Neural cell (in vitro differentiated cells): Measurements from ENCODE around the gene IL17RC. TPM values are rescaled to one million over a fixed set of nuclear protein-coding genes. Genes with fewer than 3 reads are reported as not detected.

ENCODE experiments used
- H2AFZ ChIP-seq: fragments of 200-600, 300-800 bp; sonication (generic), shearing (Covaris generic); 2 replicates; pipeline ENCODE4 v1.6.0; 2014; ENCODE audit warnings: low read depth, mild to moderate bottlenecking, antibody characterized with exemption, low read length, moderate library complexity
- H3F3A ChIP-seq: fragments of 200-600 bp; shearing (Covaris generic); 2 replicates; pipeline ENCODE4 v1.6.1; 2016; ENCODE audit warnings: mild to moderate bottlenecking, moderate library complexity, mixed read lengths, antibody characterized with exemption, low read length; ENCODE audit not compliant: insufficient read depth, poor library complexity, severe bottlenecking
- H3K27ac ChIP-seq: fragments of 200-600, 300-800 bp; sonication (generic), shearing (Covaris generic); 2 replicates; pipeline ENCODE4 v1.5.1; 2014; ENCODE audit warnings: mild to moderate bottlenecking, low read length, moderate library complexity
- H3K27me3 ChIP-seq: fragments of 300-800, 200-600 bp; sonication (generic), shearing (Covaris generic); 2 replicates; pipeline ENCODE4 v1.6.0; 2014; ENCODE audit warnings: mild to moderate bottlenecking, low read depth, low read length, moderate library complexity; ENCODE audit not compliant: insufficient read depth
- H3K36me3 ChIP-seq: fragments of 300-800, 200-600 bp; sonication (generic), shearing (Covaris generic); 2 replicates; pipeline ENCODE4 v1.5.1; 2014; ENCODE audit warnings: mild to moderate bottlenecking, antibody characterized with exemption, low read length, moderate library complexity; ENCODE audit not compliant: insufficient read depth
- H3K4me2 ChIP-seq: fragments of 300-800, 200-600 bp; sonication (generic), shearing (Covaris generic); 2 replicates; pipeline ENCODE4 v1.6.0; 2014; ENCODE audit warnings: mild to moderate bottlenecking, low read length
- H3K4me3 ChIP-seq: fragments of 300-800, 200-600 bp; sonication (generic), shearing (Covaris generic); 2 replicates; pipeline ENCODE4 v1.5.1; 2014; ENCODE audit warnings: mild to moderate bottlenecking, low read length, moderate library complexity
- H3K79me2 ChIP-seq: fragments of 200-600 bp; shearing (Covaris generic); replicated peaks from 2 replicates; pipeline ENCODE4 v1.6.0; 2014; ENCODE audit warnings: mild to moderate bottlenecking, low read length, moderate library complexity; ENCODE audit not compliant: insufficient read depth
- H3K9ac ChIP-seq: fragments of 300-800, 200-600 bp; sonication (generic), shearing (Covaris generic); 2 replicates; pipeline ENCODE4 v1.6.1; 2016; ENCODE audit warnings: mild to moderate bottlenecking, low read length, mixed read lengths
- H3K9me2 ChIP-seq: fragments of 200-600 bp; shearing (Covaris generic); 2 replicates; pipeline ENCODE4 v1.6.1; 2016; ENCODE audit warnings: mild to moderate bottlenecking, low read length, mixed read lengths; ENCODE audit not compliant: insufficient read depth
- H3K9me3 ChIP-seq: fragments of 200-600, 300-800 bp; sonication (generic), shearing (Covaris generic); 2 replicates; pipeline ENCODE4 v1.6.1; 2016; ENCODE audit warnings: mild to moderate bottlenecking, mixed run types, low read length, moderate library complexity, mixed read lengths
- H4K20me1 ChIP-seq: fragments of 200-600 bp; shearing (Covaris generic); 2 replicates; pipeline ENCODE4 v1.6.1; 2016; ENCODE audit warnings: mild to moderate bottlenecking, mixed run types; ENCODE audit not compliant: insufficient read depth
- EP300 ChIP-seq: fragments of 450-650 bp; conservative IDR thresholded peaks from 2 replicates; pipeline ENCODE4 v1.6.1; 2014; ENCODE audit warnings: antibody characterized with exemption, mild to moderate bottlenecking, moderate library complexity; ENCODE audit not compliant: poor library complexity, severe bottlenecking
- EZH2 ChIP-seq: fragments of 200-600, 300-800 bp; shearing (Covaris generic), sonication (generic); IDR thresholded peaks from 2 replicates; pipeline ENCODE4 v1.6.1; 2014; ENCODE audit warnings: antibody characterized with exemption, low read length, borderline replicate concordance, mild to moderate bottlenecking; ENCODE audit not compliant: insufficient read depth, poor library complexity, severe bottlenecking
- MXI1 ChIP-seq: fragments of 450-650 bp; conservative IDR thresholded peaks from 2 replicates; pipeline ENCODE4 v1.6.1; 2014; ENCODE audit warnings: antibody characterized with exemption, mild to moderate bottlenecking; ENCODE audit not compliant: poor library complexity, severe bottlenecking
- POLR2AphosphoS5 ChIP-seq: IDR thresholded peaks from 2 replicates; pipeline ENCODE4 v1.6.1; 2012
- RAD21 ChIP-seq: fragments of 450-650 bp; conservative IDR thresholded peaks from 2 replicates; pipeline ENCODE4 v1.6.1; 2014; ENCODE audit warnings: antibody characterized with exemption, mild to moderate bottlenecking, moderate library complexity
- REST ChIP-seq: IDR thresholded peaks from 2 replicates; pipeline ENCODE4 v1.6.1; 2012; ENCODE audit warnings: borderline replicate concordance
- SMC3 ChIP-seq: fragments of 450-650 bp; conservative IDR thresholded peaks from 2 replicates; pipeline ENCODE4 v1.6.1; 2014; ENCODE audit warnings: antibody characterized with exemption, mild to moderate bottlenecking, moderate library complexity; ENCODE audit not compliant: poor library complexity
- TAF1 ChIP-seq: IDR thresholded peaks from 2 replicates; pipeline ENCODE4 v1.6.1; 2012; ENCODE audit warnings: low read depth
- polyA plus RNA-seq: library from polyadenylated mRNA; depleted of rRNA; stranded (reverse); fragments of >200 nt; gene quantifications from 2 replicates; pipeline ENCODE4 v1.2.3, GENCODE V29; 2014
- TF ChIP-seq, protein P1 (sequence below): fragments of 450-650 bp; IDR thresholded peaks from 2 replicates; pipeline ENCODE4 v1.5.1; 2014; ENCODE audit warnings: antibody characterized with exemption, mild to moderate bottlenecking, moderate library complexity; ENCODE audit not compliant: poor library complexity, severe bottlenecking

The IL17RC gene
- polyA plus RNA-seq, 1 donor from 2014 or later, result not detected

DNA sequence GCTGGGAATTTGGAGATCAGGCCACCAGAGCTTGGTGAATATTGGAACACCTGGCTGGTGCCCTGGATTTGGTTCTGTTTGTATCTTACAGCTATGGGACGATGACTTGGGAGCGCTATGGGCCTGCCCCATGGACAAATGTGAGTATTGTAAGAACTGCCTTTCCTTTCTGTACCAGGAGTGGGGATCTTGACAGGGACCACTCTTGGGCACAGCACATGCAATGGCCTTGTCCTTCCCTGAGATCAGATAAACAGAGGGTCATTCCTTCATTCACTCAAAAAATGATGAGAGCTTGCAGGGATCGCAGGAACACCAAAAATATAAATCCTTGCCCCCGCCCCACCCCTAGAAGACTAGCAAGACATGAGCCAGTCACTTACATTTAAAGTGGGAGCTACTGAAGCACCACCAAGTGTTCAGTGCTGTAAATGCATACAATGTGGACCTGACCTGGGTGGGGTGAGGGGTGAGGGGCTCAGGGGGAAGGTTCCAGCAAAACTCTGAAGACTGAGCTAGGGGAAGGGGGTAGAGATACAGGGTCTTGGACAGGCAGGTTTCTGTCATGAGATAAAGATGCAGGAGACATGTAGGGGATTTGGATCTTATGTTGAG, 14.0 kb downstream of the IL17RC start:
- no peak overlapping the region for H3K27ac ChIP-seq
- H3K36me3 ChIP-seq, result no peaks in the 10 kb centered on the region
- no peak overlapping the region for H3K9ac ChIP-seq
- H4K20me1 ChIP-seq, result no peaks in the 10 kb centered on the region
- no peaks in the 10 kb centered on the region for H3K9me2 ChIP-seq
- no peak overlapping the region for H2AFZ ChIP-seq
- no peaks in the 10 kb centered on the region for H3K27me3 ChIP-seq
- TF ChIP-seq REST (no peak), EZH2 (no peak), POLR2AphosphoS5 (no peak), RAD21 (no peak), SMC3 (no peak), EP300 (no peak), TAF1 (no peak), MXI1 (no peak)
- TF ChIP-seq, protein P1, sequence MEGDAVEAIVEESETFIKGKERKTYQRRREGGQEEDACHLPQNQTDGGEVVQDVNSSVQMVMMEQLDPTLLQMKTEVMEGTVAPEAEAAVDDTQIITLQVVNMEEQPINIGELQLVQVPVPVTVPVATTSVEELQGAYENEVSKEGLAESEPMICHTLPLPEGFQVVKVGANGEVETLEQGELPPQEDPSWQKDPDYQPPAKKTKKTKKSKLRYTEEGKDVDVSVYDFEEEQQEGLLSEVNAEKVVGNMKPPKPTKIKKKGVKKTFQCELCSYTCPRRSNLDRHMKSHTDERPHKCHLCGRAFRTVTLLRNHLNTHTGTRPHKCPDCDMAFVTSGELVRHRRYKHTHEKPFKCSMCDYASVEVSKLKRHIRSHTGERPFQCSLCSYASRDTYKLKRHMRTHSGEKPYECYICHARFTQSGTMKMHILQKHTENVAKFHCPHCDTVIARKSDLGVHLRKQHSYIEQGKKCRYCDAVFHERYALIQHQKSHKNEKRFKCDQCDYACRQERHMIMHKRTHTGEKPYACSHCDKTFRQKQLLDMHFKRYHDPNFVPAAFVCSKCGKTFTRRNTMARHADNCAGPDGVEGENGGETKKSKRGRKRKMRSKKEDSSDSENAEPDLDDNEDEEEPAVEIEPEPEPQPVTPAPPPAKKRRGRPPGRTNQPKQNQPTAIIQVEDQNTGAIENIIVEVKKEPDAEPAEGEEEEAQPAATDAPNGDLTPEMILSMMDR, result no peak
- H3K4me2 ChIP-seq, result no peak overlapping the region
- no peaks in the 10 kb centered on the region for H3F3A ChIP-seq
- no peaks in the 10 kb centered on the region for H3K79me2 ChIP-seq
- no peaks in the 10 kb centered on the region for H3K9me3 ChIP-seq
- no peak overlapping the region for H3K4me3 ChIP-seq

- TF ChIP-seq MXI1, result no peak
- TF ChIP-seq RAD21, result no peak
- TF ChIP-seq EP300, result no peak
- TF ChIP-seq EZH2, result no peak
- TF ChIP-seq TAF1, result no peak
- TF ChIP-seq, protein P1, result no peak
- no peak for TF ChIP-seq SMC3
- TF ChIP-seq REST, result no peak
- TF ChIP-seq POLR2AphosphoS5, result no peak
- Histone ChIP-seq H2AFZ (peak overlapping the region; percentile 78), H3K79me2 (no peaks in the 10 kb centered on the region), H3K4me2 (peak overlapping the region; percentile 62), H3K27ac (peak overlapping the region; percentile 79), H3F3A (no peaks in the 10 kb centered on the region), H3K9me2 (no peaks in the 10 kb centered on the region), H3K9me3 (no peaks in the 10 kb centered on the region), H3K9ac (peak overlapping the region; percentile 83), H3K36me3 (no peaks in the 10 kb centered on the region), H3K27me3 (no peaks in the 10 kb centered on the region), H3K4me3 (peak overlapping the region; percentile 86), H4K20me1 (no peaks in the 10 kb centered on the region)
Observed at GRCh38 chr3:9932535-9932842, 15.6 kb downstream of the IL17RC start.
